Panc1 (cell line): Measurements from ENCODE around the gene GCSAML. TPM values are rescaled to one million over a fixed set of nuclear protein-coding genes. Genes with fewer than 3 reads are reported as not detected.

Experiments used
- ATAC-seq: fragments of 200-7000 bp; cut with Tn5 transposase; 2 replicates; pipeline ENCODE4 v1.9.1; 2020; ENCODE audit warnings: mild to moderate bottlenecking, moderate library complexity
- Bru-seq: library from RNA; stranded (reverse); fragments of 400-500 nt; gene quantifications from one replicate; lab custom pipeline; 2021; lab: Mats Ljungman, UMichigan
- BruChase-seq, 2 experiments: library from RNA; stranded (reverse); fragments of 400-500 nt; gene quantifications; one replicate each; lab custom pipeline; 2021; lab: Mats Ljungman, UMichigan
- BruUV-seq: library from RNA; stranded (reverse); fragments of 400-500 nt; replicated peaks from 2 replicates; lab custom pipeline; 2021; lab: Mats Ljungman, UMichigan
- CTCF ChIA-PET: fragments of 300-600 bp; sonication (Branson Sonifier 250); formaldehyde crosslinking; loops from one replicate; lab custom pipeline; 2022; ENCODE audit warnings: antibody characterized with exemption; lab: Charles Lee
- POLR2A ChIA-PET: fragments of 300-600 bp; sonication (Branson Sonifier 250); formaldehyde crosslinking; loops from one replicate; lab custom pipeline; 2022; ENCODE audit warnings: antibody characterized with exemption; lab: Charles Lee
- DNase-seq: peaks from one replicate; pipeline ENCODE4 v3.0.0-alpha.2; 2010; ENCODE audit warnings: low read depth, low spot score
- H3K27ac ChIP-seq: 2 replicates; pipeline ENCODE4 v1.5.1; 2011; ENCODE audit warnings: mild to moderate bottlenecking, low read length, inconsistent platforms
- H3K27me3 ChIP-seq: fragments of 200-500 bp; sonication (Bioruptor generic); 2 replicates; pipeline ENCODE4 v1.6.0; 2014; ENCODE audit warnings: low read length, inconsistent platforms; ENCODE audit not compliant: control insufficient read depth, insufficient read depth
- H3K36me3 ChIP-seq: fragments of 200-500 bp; sonication (Bioruptor generic); 2 replicates; pipeline ENCODE4 v1.5.1; 2014; ENCODE audit warnings: inconsistent platforms, mild to moderate bottlenecking, low read length, moderate library complexity; ENCODE audit not compliant: control insufficient read depth, insufficient read depth
- H3K4me1 ChIP-seq: 2 replicates; pipeline ENCODE4 v1.5.1; 2011; ENCODE audit warnings: inconsistent platforms, mild to moderate bottlenecking, low read length, moderate library complexity; ENCODE audit not compliant: control insufficient read depth, insufficient read depth
- H3K4me3 ChIP-seq, 2 experiments: 2 replicates each; pipeline ENCODE4 v1.5.1; 2011 to 2012; ENCODE audit warnings: low read depth in 2 of 2, low read length in 2 of 2, mild to moderate bottlenecking in 2 of 2, inconsistent platforms in 1 of 2, moderate library complexity in 1 of 2
- H3K9me3 ChIP-seq: fragments of 200-500 bp; sonication (Bioruptor generic); 2 replicates; pipeline ENCODE4 v1.5.1; 2014; ENCODE audit warnings: low read depth, mild to moderate bottlenecking, inconsistent platforms, low read length, moderate library complexity; ENCODE audit not compliant: control insufficient read depth, insufficient read depth
- POLR2AphosphoS5 ChIP-seq: IDR thresholded peaks from 2 replicates; pipeline ENCODE4 v1.6.1; 2012; ENCODE audit warnings: mild to moderate bottlenecking, low read depth, low read length, moderate library complexity
- REST ChIP-seq, 2 experiments: IDR thresholded peaks; 2 replicates each; pipeline ENCODE4 v1.6.1; 2011 to 2012; ENCODE audit warnings: low read depth in 2 of 2, control low read depth in 1 of 2, low read length in 1 of 2, mild to moderate bottlenecking in 1 of 2, moderate library complexity in 1 of 2; ENCODE audit not compliant: insufficient read depth in 1 of 2
- SIN3A ChIP-seq: IDR thresholded peaks from 2 replicates; pipeline ENCODE4 v1.6.1; 2012; ENCODE audit warnings: low read depth, mild to moderate bottlenecking, low read length, moderate library complexity, borderline replicate concordance; ENCODE audit not compliant: insufficient read depth
- TCF7L2 ChIP-seq: IDR thresholded peaks from 2 replicates; pipeline ENCODE4 v1.6.1; 2011; ENCODE audit warnings: mild to moderate bottlenecking, low read depth, low read length, inconsistent platforms
- in situ Hi-C: cut with HindIII; loops from 2 replicates; pipeline ENCODE4 v1.10.0; 2016; ENCODE audit warnings: low sequenced_read_pairs, low pct_unique_long_range_greater_than_20kb
- intact Hi-C: fragments of 100-400 bp; cut with micrococcal nuclease; formaldehyde crosslinking; loops from one replicate; pipeline ENCODE4 v1.10.0; 2022; ENCODE audit not compliant: unreplicated experiment
- long read RNA-seq: library from polyadenylated mRNA; unstranded; transcript quantifications from one replicate; pipeline ENCODE4 v2.0.0, GENCODE V29; 2021; ENCODE audit not compliant: unreplicated experiment
- polyA plus RNA-seq: library from polyadenylated mRNA; unstranded; fragments of >200 nt; gene quantifications from one replicate; pipeline ENCODE4 v1.2.1, GENCODE V29; 2012; ENCODE audit warnings: missing spikeins; ENCODE audit not compliant: insufficient read length
- total RNA-seq: library from RNA; stranded (reverse); gene quantifications from one replicate; pipeline ENCODE4 v1.2.1, GENCODE V29; 2021; ENCODE audit not compliant: unreplicated experiment
- TF ChIP-seq, protein P1 (sequence below): fragments of 450-650 bp; IDR thresholded peaks from 2 replicates; pipeline ENCODE4 v1.5.1; 2017; ENCODE audit warnings: mild to moderate bottlenecking

The GCSAML gene
- not detected for total RNA-seq
- polyA plus RNA-seq = not detected
- Bru-seq, nascent RNA = not detected
- not detected for BruChase-seq, experiment 1, labeled RNA remaining after a 2-hour chase
- BruChase-seq, experiment 2, labeled RNA remaining after a 6-hour chase = percentile 3 among the genes with signal in this experiment
- long read RNA-seq = 0 reads

- intact Hi-C loops (no loop called here), in situ Hi-C loops (no loop called here)
- Histone ChIP-seq H3K9me3 (no peaks in the 10 kb centered on the region), H3K4me3 (no peak within 1 kb of the TSS), H3K4me1 (no peaks in the 10 kb centered on the region), H3K27ac (no peak within 1 kb of the TSS), H3K27me3 (no peaks in the 10 kb centered on the region), H3K36me3 (no peaks in the 10 kb centered on the region)
- ATAC-seq = no peak
- DNase-seq = no peak
- ChIA-PET POLR2A (no interaction called here), CTCF (no interaction called here)
- no peak for TF ChIP-seq REST (IDR thresholded peaks at IDR 0.05; ENCODE audit: insufficient read depth in 1 of 2, low read depth in 2 of 2, low read length in 1 of 2)
- BruUV-seq = no TSS peak
These were observed at the start of gene GCSAML for GRCh38 chr1:247548769-247549182. TSS of gene GCSAML (plus strand) at chr1:247549134. CDS start at chr1:247549192, 58 bp downstream.

- POLR2A ChIA-PET = no interaction called here
- Histone ChIP-seq H3K27ac (no peak overlapping the region), H3K4me3 (no peak overlapping the region), H3K27me3 (no peaks in the 10 kb centered on the region), H3K9me3 (no peaks in the 10 kb centered on the region), H3K36me3 (no peaks in the 10 kb centered on the region), H3K4me1 (no peaks in the 10 kb centered on the region)
- intact Hi-C loops (no loop called here), in situ Hi-C loops (no loop called here)
- ATAC-seq (no peak), DNase-seq (no peak)
- CTCF ChIA-PET = no interaction called here
- TF ChIP-seq, protein P1, sequence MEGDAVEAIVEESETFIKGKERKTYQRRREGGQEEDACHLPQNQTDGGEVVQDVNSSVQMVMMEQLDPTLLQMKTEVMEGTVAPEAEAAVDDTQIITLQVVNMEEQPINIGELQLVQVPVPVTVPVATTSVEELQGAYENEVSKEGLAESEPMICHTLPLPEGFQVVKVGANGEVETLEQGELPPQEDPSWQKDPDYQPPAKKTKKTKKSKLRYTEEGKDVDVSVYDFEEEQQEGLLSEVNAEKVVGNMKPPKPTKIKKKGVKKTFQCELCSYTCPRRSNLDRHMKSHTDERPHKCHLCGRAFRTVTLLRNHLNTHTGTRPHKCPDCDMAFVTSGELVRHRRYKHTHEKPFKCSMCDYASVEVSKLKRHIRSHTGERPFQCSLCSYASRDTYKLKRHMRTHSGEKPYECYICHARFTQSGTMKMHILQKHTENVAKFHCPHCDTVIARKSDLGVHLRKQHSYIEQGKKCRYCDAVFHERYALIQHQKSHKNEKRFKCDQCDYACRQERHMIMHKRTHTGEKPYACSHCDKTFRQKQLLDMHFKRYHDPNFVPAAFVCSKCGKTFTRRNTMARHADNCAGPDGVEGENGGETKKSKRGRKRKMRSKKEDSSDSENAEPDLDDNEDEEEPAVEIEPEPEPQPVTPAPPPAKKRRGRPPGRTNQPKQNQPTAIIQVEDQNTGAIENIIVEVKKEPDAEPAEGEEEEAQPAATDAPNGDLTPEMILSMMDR = no peak
- TF ChIP-seq REST (IDR thresholded peaks at IDR 0.05; ENCODE audit: insufficient read depth in 1 of 2, low read depth in 2 of 2, low read length in 1 of 2) (no peak), TCF7L2 (no peak), SIN3A (no peak), POLR2AphosphoS5 (no peak)
- no TSS peak for BruUV-seq
These were observed 48.1 kb upstream of the GCSAML start for GRCh38 chr1:247500865-247501264.
